Stimulated activated naive CD8-positive, alpha-beta T cell treated with anti-CD3 and anti-CD28 coated beads, Interleukin-15, Interleukin-2, amounts not matched to agents 100 ng/mL and 50 ng/mL, for 24 hours (primary cell): ENCODE measurements around the gene DISC1.
A peak's percentile ranks its signal among the peaks of the same experiment; 100 is the strongest.

ENCODE experiments used
- H3K27ac Mint-ChIP-seq: one replicate; pipeline ENCODE4 v1.8.0; 2021; ENCODE audit warnings: mild to moderate bottlenecking, mixed read lengths
- H3K27me3 Mint-ChIP-seq: one replicate; pipeline ENCODE4 v1.8.0; 2021; ENCODE audit warnings: mixed read lengths
- H3K36me3 Mint-ChIP-seq: one replicate; pipeline ENCODE4 v1.8.0; 2021; ENCODE audit warnings: low read depth, mixed read lengths
- H3K4me1 Mint-ChIP-seq: one replicate; pipeline ENCODE4 v1.8.0; 2021; ENCODE audit warnings: low read depth, mixed read lengths
- H3K4me3 Mint-ChIP-seq: one replicate; pipeline ENCODE4 v1.8.0; 2021; ENCODE audit warnings: mild to moderate bottlenecking, mixed read lengths
- H3K9me3 Mint-ChIP-seq: one replicate; pipeline ENCODE4 v1.8.0; 2021; ENCODE audit warnings: mixed read lengths

Gene DISC1

DNA sequence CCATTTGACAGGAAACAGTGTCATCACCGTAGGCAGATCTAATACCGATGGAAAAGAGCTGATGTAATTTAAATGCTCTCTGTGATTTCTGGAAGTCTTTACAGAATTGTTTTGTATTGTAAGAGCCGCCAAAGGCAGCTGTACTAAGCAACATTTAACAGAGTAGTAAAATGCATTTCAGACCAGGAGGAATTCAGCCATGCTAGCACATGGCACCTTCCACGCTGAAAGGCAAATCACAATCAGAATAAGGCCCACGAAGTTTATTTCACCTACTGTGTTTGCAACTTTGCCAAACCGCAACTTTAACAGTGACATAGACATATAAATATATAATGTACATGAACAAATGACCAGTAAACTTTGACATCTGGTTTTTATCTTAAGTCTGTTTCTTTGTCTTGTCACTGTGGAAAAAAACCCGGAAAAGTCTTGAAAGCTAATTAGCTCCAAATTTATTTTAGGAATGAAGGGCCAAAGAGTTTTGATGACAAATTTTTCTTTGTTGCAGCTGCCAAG is 26.1 kb upstream of the DISC1 start:
- H3K9me3 Mint-ChIP-seq: no peaks in the 10 kb centered on the region
- no peaks in the 10 kb centered on the region for H3K36me3 Mint-ChIP-seq
- no peaks in the 10 kb centered on the region for H3K27me3 Mint-ChIP-seq
- H3K4me3 Mint-ChIP-seq: no peak overlapping the region
- peaks cover 15% of the 10 kb centered on the region for H3K4me1 Mint-ChIP-seq
- no peak overlapping the region for H3K27ac Mint-ChIP-seq

GRCh38 chr1:231601824-231602672 is 24.5 kb upstream of the DISC1 start:
- no peaks in the 10 kb centered on the region for H3K9me3 Mint-ChIP-seq
- H3K4me1 Mint-ChIP-seq: peaks cover 8% of the 10 kb centered on the region
- no peaks in the 10 kb centered on the region for H3K36me3 Mint-ChIP-seq
- no peaks in the 10 kb centered on the region for H3K27me3 Mint-ChIP-seq
- no peak overlapping the region for H3K27ac Mint-ChIP-seq
- H3K4me3 Mint-ChIP-seq: no peak overlapping the region

DNA sequence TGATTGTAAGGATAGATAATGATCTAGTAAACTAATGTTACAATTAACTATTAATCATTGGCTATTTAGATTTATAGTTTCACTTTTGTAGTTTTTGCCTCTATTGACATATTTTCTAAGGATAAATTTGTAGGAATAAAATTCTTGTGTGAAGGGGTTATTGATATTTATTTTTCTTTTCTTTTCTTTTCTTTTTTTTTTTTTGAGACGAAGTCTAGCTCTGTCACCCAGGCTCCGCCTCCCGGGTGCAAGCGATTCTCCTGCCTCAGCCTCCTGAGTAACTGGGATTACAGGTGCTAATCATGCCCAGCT is 24.0 kb upstream of the DISC1 start:
- Mint-ChIP-seq H3K36me3 (no peaks in the 10 kb centered on the region), H3K9me3 (no peaks in the 10 kb centered on the region), H3K27ac (no peak overlapping the region), H3K27me3 (no peaks in the 10 kb centered on the region), H3K4me1 (peaks cover 8% of the 10 kb centered on the region), H3K4me3 (no peak overlapping the region)

DNA sequence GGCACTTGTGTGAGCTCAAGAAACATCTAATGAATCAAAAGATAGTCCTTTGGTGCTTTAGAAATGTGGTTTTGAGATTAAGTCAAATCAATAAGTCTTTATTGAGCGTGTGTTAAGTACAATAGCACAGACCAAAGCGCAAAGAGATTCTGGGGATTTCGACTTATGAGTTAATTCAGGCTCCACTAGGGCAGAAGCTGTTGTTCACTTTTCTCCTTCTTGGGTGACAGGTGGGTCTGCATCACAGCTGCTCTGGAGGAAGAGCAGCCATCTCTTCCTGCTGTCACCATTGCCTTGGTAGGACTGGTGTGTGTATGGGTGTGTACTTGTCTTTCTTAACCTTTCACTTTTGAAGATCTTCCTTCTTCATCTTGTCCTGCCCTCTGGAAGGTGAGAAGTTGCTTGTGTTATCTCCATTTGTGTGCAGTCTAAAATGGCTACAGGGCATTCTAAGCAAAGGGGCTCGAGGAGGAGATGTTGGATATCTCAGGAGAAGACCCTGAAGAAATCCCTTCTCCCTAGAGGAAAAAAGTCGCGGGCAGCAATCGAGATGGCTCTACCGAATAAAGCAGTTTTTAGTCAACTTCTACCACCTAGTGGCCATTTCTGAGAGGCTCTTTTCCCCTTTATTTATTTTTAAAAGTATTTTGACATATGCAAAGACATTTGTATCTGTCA is 22.9 kb upstream of the DISC1 start:
- H3K36me3 Mint-ChIP-seq: no peaks in the 10 kb centered on the region
- peaks cover 8% of the 10 kb centered on the region for H3K4me1 Mint-ChIP-seq
- H3K27me3 Mint-ChIP-seq: no peaks in the 10 kb centered on the region
- no peaks in the 10 kb centered on the region for H3K9me3 Mint-ChIP-seq
- peak overlapping the region; percentile 86 for H3K27ac Mint-ChIP-seq
- peak overlapping the region; percentile 93 for H3K4me3 Mint-ChIP-seq

- no peaks in the 10 kb centered on the region for H3K9me3 Mint-ChIP-seq
- H3K4me3 Mint-ChIP-seq: peak overlapping the region; percentile 93
- no peaks in the 10 kb centered on the region for H3K36me3 Mint-ChIP-seq
- H3K27me3 Mint-ChIP-seq: no peaks in the 10 kb centered on the region
- peaks cover 8% of the 10 kb centered on the region for H3K4me1 Mint-ChIP-seq
- H3K27ac Mint-ChIP-seq: no peak overlapping the region
Measured at GRCh38 chr1:231604276-231604621, 22.3 kb upstream of the DISC1 start.

- no peak overlapping the region for H3K4me3 Mint-ChIP-seq
- no peaks in the 10 kb centered on the region for H3K27me3 Mint-ChIP-seq
- no peaks in the 10 kb centered on the region for H3K9me3 Mint-ChIP-seq
- H3K27ac Mint-ChIP-seq: no peak overlapping the region
- no peaks in the 10 kb centered on the region for H3K36me3 Mint-ChIP-seq
- peaks cover 13% of the 10 kb centered on the region for H3K4me1 Mint-ChIP-seq
Measured at GRCh38 chr1:231605149-231606100, 21.2 kb upstream of the DISC1 start.

DNA sequence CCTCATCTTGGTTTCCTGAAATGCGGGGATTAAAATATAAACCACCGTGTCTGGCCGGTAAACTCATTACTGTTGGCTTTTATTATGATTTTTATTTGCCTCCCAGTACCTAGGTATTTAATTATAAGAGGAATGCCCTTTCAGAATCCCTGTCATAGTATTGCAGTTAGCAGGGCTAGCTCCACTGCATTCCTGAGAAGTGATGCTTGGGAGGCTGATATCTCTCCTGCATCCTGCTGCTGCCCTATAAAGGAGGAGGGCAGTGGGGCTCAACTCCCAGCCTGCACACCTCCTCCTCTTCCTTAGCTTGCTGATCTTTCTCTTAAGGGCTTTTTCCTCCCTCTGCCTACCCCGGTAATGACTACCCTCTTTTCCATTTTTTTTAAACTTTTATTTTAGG is 19.9 kb upstream of the DISC1 start:
- no peaks in the 10 kb centered on the region for H3K27me3 Mint-ChIP-seq
- H3K4me1 Mint-ChIP-seq: peaks cover 26% of the 10 kb centered on the region
- H3K4me3 Mint-ChIP-seq: no peak overlapping the region

GRCh38 chr1:231610388-231610787 is 16.2 kb upstream of the DISC1 start:
- peaks cover 13% of the 10 kb centered on the region for H3K9me3 Mint-ChIP-seq
- no peak overlapping the region for H3K4me3 Mint-ChIP-seq
- H3K27me3 Mint-ChIP-seq: no peaks in the 10 kb centered on the region
- peaks cover 14% of the 10 kb centered on the region for H3K36me3 Mint-ChIP-seq
- H3K4me1 Mint-ChIP-seq: peaks cover 50% of the 10 kb centered on the region
- H3K27ac Mint-ChIP-seq: no peak overlapping the region

More for the DNA sequence above, 19.9 kb upstream of the DISC1 start:
- no peaks in the 10 kb centered on the region for H3K9me3 Mint-ChIP-seq
- H3K27ac Mint-ChIP-seq: no peak overlapping the region
- H3K36me3 Mint-ChIP-seq: no peaks in the 10 kb centered on the region

DNA sequence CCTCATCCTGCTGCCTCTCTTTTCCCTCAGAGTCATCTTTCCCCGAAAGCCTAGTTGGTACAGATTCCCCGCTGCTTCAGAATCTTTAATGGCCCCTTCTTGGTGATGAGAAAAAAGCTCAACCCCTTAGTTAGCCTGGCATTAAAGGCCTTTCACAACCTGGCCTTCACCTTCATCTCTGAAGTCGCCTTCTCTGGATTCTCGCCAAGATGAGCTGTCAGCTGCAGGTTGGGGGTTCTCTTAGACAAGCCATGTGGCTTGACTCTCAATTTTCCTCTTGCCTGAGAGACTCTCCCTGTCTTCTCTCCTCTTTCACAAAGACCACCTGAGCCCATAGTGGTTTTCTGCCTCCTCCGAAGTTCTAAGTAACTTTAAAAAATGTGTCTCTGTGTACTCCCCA is 15.5 kb upstream of the DISC1 start:
- H3K9me3 Mint-ChIP-seq: peaks cover 13% of the 10 kb centered on the region
- no peak overlapping the region for H3K4me3 Mint-ChIP-seq
- no peaks in the 10 kb centered on the region for H3K27me3 Mint-ChIP-seq
- H3K4me1 Mint-ChIP-seq: peaks cover 53% of the 10 kb centered on the region
- no peak overlapping the region for H3K27ac Mint-ChIP-seq
- H3K36me3 Mint-ChIP-seq: peaks cover 14% of the 10 kb centered on the region

DNA sequence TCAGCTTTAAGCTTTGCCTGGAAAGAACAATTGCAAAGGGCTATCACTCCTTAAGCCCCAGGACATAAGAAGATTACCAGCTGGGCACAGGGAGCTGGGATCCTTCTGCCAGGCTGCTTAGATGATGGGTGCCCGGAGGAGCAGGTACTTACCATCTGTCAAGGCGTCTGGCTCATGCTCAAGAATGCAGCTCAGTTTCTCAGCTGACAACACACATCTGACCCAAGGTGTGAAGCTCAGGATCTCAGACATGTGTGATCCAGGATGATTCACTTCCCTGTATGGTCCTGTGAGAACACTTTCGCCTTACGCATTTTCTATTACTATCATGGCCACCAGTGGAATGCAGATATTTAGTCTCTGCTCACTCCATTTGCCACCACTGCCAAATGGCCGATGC is 14.7 kb upstream of the DISC1 start:
- Mint-ChIP-seq H3K9me3 (peaks cover 13% of the 10 kb centered on the region), H3K36me3 (peaks cover 14% of the 10 kb centered on the region), H3K27ac (no peak overlapping the region), H3K27me3 (no peaks in the 10 kb centered on the region), H3K4me3 (no peak overlapping the region), H3K4me1 (peaks cover 55% of the 10 kb centered on the region)

DNA sequence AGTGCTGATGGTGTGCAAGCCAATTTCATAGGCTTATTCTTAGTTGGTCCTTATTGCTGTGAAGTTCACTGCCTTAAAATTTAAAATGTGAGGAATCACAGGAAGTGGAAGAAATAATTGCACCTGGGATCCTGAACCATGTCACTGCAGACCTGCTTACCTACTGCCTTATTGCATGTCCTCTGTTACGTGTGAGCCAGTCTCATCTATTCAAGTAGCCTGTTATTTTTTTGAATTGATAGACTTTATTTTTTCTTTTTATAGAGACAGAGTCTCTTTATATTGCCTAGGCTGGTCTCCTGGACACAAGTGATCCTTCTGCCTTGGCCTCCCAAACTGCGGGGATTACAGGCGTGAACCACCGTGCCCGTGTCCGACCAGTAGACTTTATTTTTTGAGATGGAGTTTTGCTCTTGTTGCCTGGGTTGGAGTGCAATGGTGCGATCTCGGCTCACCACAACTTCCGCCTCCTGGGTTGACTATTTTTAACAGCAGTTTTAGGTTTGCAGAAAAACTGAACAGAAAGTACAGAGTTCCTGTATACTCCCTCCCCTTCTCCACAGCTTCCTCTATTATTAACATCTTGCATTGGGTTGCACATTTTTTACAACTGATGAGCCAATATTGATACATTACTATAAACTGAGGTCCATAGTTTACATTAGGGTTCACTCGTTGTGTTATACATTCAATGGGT is 14.0 kb upstream of the DISC1 start:
- peaks cover 13% of the 10 kb centered on the region for H3K9me3 Mint-ChIP-seq
- peak overlapping the region; percentile 62 for H3K4me3 Mint-ChIP-seq
- no peaks in the 10 kb centered on the region for H3K27me3 Mint-ChIP-seq
- peaks cover 14% of the 10 kb centered on the region for H3K36me3 Mint-ChIP-seq
- H3K27ac Mint-ChIP-seq: peak overlapping the region; percentile 43
- H3K4me1 Mint-ChIP-seq: peaks cover 55% of the 10 kb centered on the region

GRCh38 chr1:231613419-231614349 is 12.9 kb upstream of the DISC1 start:
- peaks cover 14% of the 10 kb centered on the region for H3K36me3 Mint-ChIP-seq
- peaks cover 55% of the 10 kb centered on the region for H3K4me1 Mint-ChIP-seq
- peak overlapping the region; percentile 62 for H3K4me3 Mint-ChIP-seq
- H3K9me3 Mint-ChIP-seq: peaks cover 13% of the 10 kb centered on the region
- H3K27ac Mint-ChIP-seq: peak overlapping the region; percentile 49
- H3K27me3 Mint-ChIP-seq: no peaks in the 10 kb centered on the region

- peaks cover 13% of the 10 kb centered on the region for H3K9me3 Mint-ChIP-seq
- peaks cover 14% of the 10 kb centered on the region for H3K36me3 Mint-ChIP-seq
- H3K27ac Mint-ChIP-seq: no peak overlapping the region
- H3K4me3 Mint-ChIP-seq: no peak overlapping the region
- H3K4me1 Mint-ChIP-seq: peaks cover 38% of the 10 kb centered on the region
- peaks cover 5% of the 10 kb centered on the region for H3K27me3 Mint-ChIP-seq
Measured at GRCh38 chr1:231616667-231617066, 9.9 kb upstream of the DISC1 start.
